Activated naive CD8-positive, alpha-beta T cell (primary cell): ENCODE data around the gene IQSEC2.

ENCODE experiments used
- H3K27ac Mint-ChIP-seq: one replicate; pipeline ENCODE4 v1.8.0; 2021; ENCODE audit warnings: mixed read lengths
- H3K27me3 Mint-ChIP-seq: one replicate; pipeline ENCODE4 v1.8.0; 2021; ENCODE audit warnings: mixed read lengths
- H3K36me3 Mint-ChIP-seq: one replicate; pipeline ENCODE4 v1.8.0; 2021; ENCODE audit warnings: mixed read lengths
- H3K4me1 Mint-ChIP-seq: one replicate; pipeline ENCODE4 v1.8.0; 2021; ENCODE audit warnings: low read depth, mixed read lengths
- H3K4me3 Mint-ChIP-seq: one replicate; pipeline ENCODE4 v1.8.0; 2021; ENCODE audit warnings: mild to moderate bottlenecking, mixed read lengths
- H3K9me3 Mint-ChIP-seq: one replicate; pipeline ENCODE4 v1.8.0; 2021; ENCODE audit warnings: low read depth, mixed read lengths

The IQSEC2 gene

GRCh38 chrX:53281321-53281822 is at the start of gene IQSEC2:
Gene IQSEC2, minus strand, starts transcription at chrX:53281584.
- Mint-ChIP-seq H3K27me3 (no peaks in the 10 kb centered on the region), H3K9me3 (no peaks in the 10 kb centered on the region), H3K36me3 (no peaks in the 10 kb centered on the region), H3K4me3 (no peak within 1 kb of the TSS), H3K4me1 (peaks cover 12% of the 10 kb centered on the region), H3K27ac (no peak within 1 kb of the TSS)

- Mint-ChIP-seq H3K27ac (no peak overlapping the region), H3K4me1 (no peaks in the 10 kb centered on the region), H3K27me3 (peaks cover 7% of the 10 kb centered on the region), H3K9me3 (no peaks in the 10 kb centered on the region), H3K4me3 (no peak overlapping the region), H3K36me3 (no peaks in the 10 kb centered on the region)
Observed at GRCh38 chrX:53330331-53330730, 48.9 kb upstream of the IQSEC2 start.

GRCh38 chrX:53324803-53325202 is 43.4 kb upstream of the IQSEC2 start:
- Mint-ChIP-seq H3K27ac (no peak overlapping the region), H3K4me3 (no peak overlapping the region), H3K27me3 (peaks cover 19% of the 10 kb centered on the region), H3K9me3 (no peaks in the 10 kb centered on the region), H3K36me3 (no peaks in the 10 kb centered on the region), H3K4me1 (peaks cover 10% of the 10 kb centered on the region)

- Mint-ChIP-seq H3K4me3 (no peak overlapping the region), H3K36me3 (no peaks in the 10 kb centered on the region), H3K9me3 (no peaks in the 10 kb centered on the region), H3K4me1 (peaks cover 10% of the 10 kb centered on the region), H3K27ac (no peak overlapping the region), H3K27me3 (peaks cover 19% of the 10 kb centered on the region)
Observed at GRCh38 chrX:53324085-53324484, 42.7 kb upstream of the IQSEC2 start.

- no peaks in the 10 kb centered on the region for H3K9me3 Mint-ChIP-seq
- no peak overlapping the region for H3K27ac Mint-ChIP-seq
- H3K4me1 Mint-ChIP-seq = peaks cover 10% of the 10 kb centered on the region
- H3K36me3 Mint-ChIP-seq = no peaks in the 10 kb centered on the region
- no peak overlapping the region for H3K4me3 Mint-ChIP-seq
- H3K27me3 Mint-ChIP-seq = peaks cover 22% of the 10 kb centered on the region
Observed at GRCh38 chrX:53323196-53323595, 41.8 kb upstream of the IQSEC2 start.

GRCh38 chrX:53321943-53322497 is 40.6 kb upstream of the IQSEC2 start:
- H3K36me3 Mint-ChIP-seq = no peaks in the 10 kb centered on the region
- H3K4me1 Mint-ChIP-seq = peaks cover 10% of the 10 kb centered on the region
- peaks cover 22% of the 10 kb centered on the region for H3K27me3 Mint-ChIP-seq
- H3K4me3 Mint-ChIP-seq = peak overlapping the region; percentile 83
- H3K27ac Mint-ChIP-seq = no peak overlapping the region
- no peaks in the 10 kb centered on the region for H3K9me3 Mint-ChIP-seq

GRCh38 chrX:53321230-53321942 is 40.0 kb upstream of the IQSEC2 start:
- Mint-ChIP-seq H3K36me3 (no peaks in the 10 kb centered on the region), H3K4me3 (peak overlapping the region; percentile 83), H3K4me1 (peaks cover 10% of the 10 kb centered on the region), H3K27ac (no peak overlapping the region), H3K9me3 (no peaks in the 10 kb centered on the region), H3K27me3 (peaks cover 22% of the 10 kb centered on the region)

- H3K36me3 Mint-ChIP-seq = no peaks in the 10 kb centered on the region
- peaks cover 19% of the 10 kb centered on the region for H3K27me3 Mint-ChIP-seq
- peaks cover 10% of the 10 kb centered on the region for H3K4me1 Mint-ChIP-seq
- peak overlapping the region; percentile 23 for H3K4me3 Mint-ChIP-seq
- no peak overlapping the region for H3K27ac Mint-ChIP-seq
- no peaks in the 10 kb centered on the region for H3K9me3 Mint-ChIP-seq
Observed at GRCh38 chrX:53320543-53321229, 39.3 kb upstream of the IQSEC2 start.

- H3K27ac Mint-ChIP-seq = no peak overlapping the region
- no peaks in the 10 kb centered on the region for H3K36me3 Mint-ChIP-seq
Observed at GRCh38 chrX:53319614-53320542, 38.5 kb upstream of the IQSEC2 start.

GRCh38 chrX:53318766-53319353 is 37.5 kb upstream of the IQSEC2 start:
- Mint-ChIP-seq H3K27me3 (peaks cover 14% of the 10 kb centered on the region), H3K36me3 (no peaks in the 10 kb centered on the region), H3K9me3 (no peaks in the 10 kb centered on the region), H3K4me3 (peak overlapping the region; percentile 83), H3K4me1 (peaks cover 10% of the 10 kb centered on the region), H3K27ac (no peak overlapping the region)

More at GRCh38 chrX:53319614-53320542, 38.5 kb upstream of the IQSEC2 start:
- H3K9me3 Mint-ChIP-seq = no peaks in the 10 kb centered on the region
- peak overlapping the region; percentile 83 for H3K4me3 Mint-ChIP-seq
- H3K4me1 Mint-ChIP-seq = peaks cover 10% of the 10 kb centered on the region
- peaks cover 17% of the 10 kb centered on the region for H3K27me3 Mint-ChIP-seq

- H3K36me3 Mint-ChIP-seq = no peaks in the 10 kb centered on the region
- no peak overlapping the region for H3K4me3 Mint-ChIP-seq
- H3K27ac Mint-ChIP-seq = no peak overlapping the region
- H3K4me1 Mint-ChIP-seq = peaks cover 10% of the 10 kb centered on the region
- peaks cover 12% of the 10 kb centered on the region for H3K27me3 Mint-ChIP-seq
- H3K9me3 Mint-ChIP-seq = no peaks in the 10 kb centered on the region
Observed at GRCh38 chrX:53317365-53318069, 36.1 kb upstream of the IQSEC2 start.

GRCh38 chrX:53316860-53317237 is 35.5 kb upstream of the IQSEC2 start:
- H3K27ac Mint-ChIP-seq = no peak overlapping the region
- no peaks in the 10 kb centered on the region for H3K9me3 Mint-ChIP-seq
- peaks cover 8% of the 10 kb centered on the region for H3K27me3 Mint-ChIP-seq
- no peak overlapping the region for H3K4me3 Mint-ChIP-seq
- no peaks in the 10 kb centered on the region for H3K36me3 Mint-ChIP-seq
- peaks cover 7% of the 10 kb centered on the region for H3K4me1 Mint-ChIP-seq

- H3K27me3 Mint-ChIP-seq = peaks cover 4% of the 10 kb centered on the region
- peaks cover 3% of the 10 kb centered on the region for H3K4me1 Mint-ChIP-seq
- no peak overlapping the region for H3K27ac Mint-ChIP-seq
- no peaks in the 10 kb centered on the region for H3K9me3 Mint-ChIP-seq
- no peak overlapping the region for H3K4me3 Mint-ChIP-seq
- no peaks in the 10 kb centered on the region for H3K36me3 Mint-ChIP-seq
Observed at GRCh38 chrX:53316111-53316859, 34.9 kb upstream of the IQSEC2 start.
